Fibroblast of lung (primary cell): ENCODE data around the gene ZC3H12D.

Experiments
- EZH2 ChIP-seq: IDR thresholded peaks from 2 replicates; pipeline ENCODE4 v1.5.1; 2012; ENCODE audit warnings: low read length, control low read depth, mild to moderate bottlenecking; ENCODE audit errors: missing control alignments
- TF ChIP-seq, protein P1 (sequence below), 2 donors: IDR thresholded peaks in 1 of 2; conservative IDR thresholded peaks in 1 of 2; 1 replicate in 1 of 2; 2 replicates in 1 of 2; pipeline ENCODE4 v1.5.1; 2011 to 2012; ENCODE audit warnings: low read length in 2 of 2, control low read depth in 1 of 2, inconsistent platforms in 1 of 2, low read depth in 1 of 2, mild to moderate bottlenecking in 1 of 2

DNA sequence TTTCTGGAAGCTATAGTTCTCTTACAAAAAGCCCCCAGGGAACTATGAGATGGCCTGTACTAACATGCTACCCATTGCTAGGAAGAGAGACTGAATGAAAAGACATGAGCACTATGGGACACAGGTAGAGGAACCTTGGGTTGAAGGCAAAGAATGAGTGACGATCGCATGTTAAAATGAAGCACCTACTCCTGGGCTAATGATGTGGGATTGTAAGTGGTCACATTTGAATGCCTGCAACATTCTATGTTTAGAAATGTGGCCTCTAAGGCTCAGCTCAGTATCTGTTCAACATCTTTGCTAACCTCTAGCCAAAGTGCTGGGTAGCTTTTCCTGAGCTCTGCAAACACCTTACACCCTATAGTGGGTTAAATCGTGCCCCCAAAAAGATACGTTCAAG is 5.2 kb upstream of the ZC3H12D start:
- TF ChIP-seq, protein P1, sequence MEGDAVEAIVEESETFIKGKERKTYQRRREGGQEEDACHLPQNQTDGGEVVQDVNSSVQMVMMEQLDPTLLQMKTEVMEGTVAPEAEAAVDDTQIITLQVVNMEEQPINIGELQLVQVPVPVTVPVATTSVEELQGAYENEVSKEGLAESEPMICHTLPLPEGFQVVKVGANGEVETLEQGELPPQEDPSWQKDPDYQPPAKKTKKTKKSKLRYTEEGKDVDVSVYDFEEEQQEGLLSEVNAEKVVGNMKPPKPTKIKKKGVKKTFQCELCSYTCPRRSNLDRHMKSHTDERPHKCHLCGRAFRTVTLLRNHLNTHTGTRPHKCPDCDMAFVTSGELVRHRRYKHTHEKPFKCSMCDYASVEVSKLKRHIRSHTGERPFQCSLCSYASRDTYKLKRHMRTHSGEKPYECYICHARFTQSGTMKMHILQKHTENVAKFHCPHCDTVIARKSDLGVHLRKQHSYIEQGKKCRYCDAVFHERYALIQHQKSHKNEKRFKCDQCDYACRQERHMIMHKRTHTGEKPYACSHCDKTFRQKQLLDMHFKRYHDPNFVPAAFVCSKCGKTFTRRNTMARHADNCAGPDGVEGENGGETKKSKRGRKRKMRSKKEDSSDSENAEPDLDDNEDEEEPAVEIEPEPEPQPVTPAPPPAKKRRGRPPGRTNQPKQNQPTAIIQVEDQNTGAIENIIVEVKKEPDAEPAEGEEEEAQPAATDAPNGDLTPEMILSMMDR (conservative IDR thresholded peaks at IDR 0.05 in 1 of 2, IDR thresholded peaks at IDR 0.05 in 1 of 2; ENCODE audit: low read depth in 1 of 2, low read length in 2 of 2), result no peak
- no peak for TF ChIP-seq EZH2
